HG03439 (cell line): ENCODE results near the gene LRMDA.

Source experiments
- ATAC-seq: cut with Tn5 transposase; IDR thresholded peaks from one replicate; pipeline ENCODE4 v1.9.1; 2021; ENCODE audit warnings: mild to moderate bottlenecking, moderate library complexity; ENCODE audit not compliant: unreplicated experiment

The LRMDA gene

DNA sequence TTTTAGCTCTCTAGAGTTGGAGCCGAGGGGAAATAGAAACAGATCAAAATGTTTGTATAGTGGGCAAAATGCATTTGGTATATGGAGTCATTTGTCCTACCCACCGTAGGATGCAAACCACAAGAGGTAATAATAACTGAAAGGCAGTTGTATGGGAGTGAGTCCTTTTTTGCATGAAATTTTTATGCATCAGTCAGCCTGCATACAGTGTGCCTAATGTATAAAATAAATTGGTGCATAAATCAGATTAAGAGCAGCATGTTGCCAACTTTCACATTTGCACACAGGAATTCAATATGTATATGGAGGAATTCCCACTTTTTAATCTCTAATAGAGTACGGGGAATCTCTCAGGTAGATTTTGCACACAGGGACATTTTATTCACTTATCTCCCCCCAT is 262.8 kb downstream of the LRMDA start:
- ATAC-seq, result no peak

DNA sequence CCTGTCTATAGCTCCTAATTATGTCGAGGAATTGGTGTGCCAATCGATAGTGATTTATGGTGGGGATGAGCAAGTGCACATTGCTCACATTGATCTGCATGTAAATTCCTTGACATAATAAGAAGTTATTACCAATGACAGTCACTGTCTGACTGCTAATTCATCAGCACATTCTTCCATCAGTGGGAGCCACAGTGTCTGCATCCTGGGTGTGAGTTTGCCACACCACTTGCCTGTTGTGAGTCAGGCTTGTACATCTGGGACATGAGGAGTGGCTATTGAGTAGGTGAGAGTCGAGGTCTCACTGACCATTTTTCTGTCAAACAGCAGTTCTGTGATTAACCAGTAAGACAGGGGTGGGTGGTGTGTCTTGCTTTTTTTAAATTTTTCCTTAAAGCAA is 263.4 kb downstream of the LRMDA start:
- no peak for ATAC-seq

DNA sequence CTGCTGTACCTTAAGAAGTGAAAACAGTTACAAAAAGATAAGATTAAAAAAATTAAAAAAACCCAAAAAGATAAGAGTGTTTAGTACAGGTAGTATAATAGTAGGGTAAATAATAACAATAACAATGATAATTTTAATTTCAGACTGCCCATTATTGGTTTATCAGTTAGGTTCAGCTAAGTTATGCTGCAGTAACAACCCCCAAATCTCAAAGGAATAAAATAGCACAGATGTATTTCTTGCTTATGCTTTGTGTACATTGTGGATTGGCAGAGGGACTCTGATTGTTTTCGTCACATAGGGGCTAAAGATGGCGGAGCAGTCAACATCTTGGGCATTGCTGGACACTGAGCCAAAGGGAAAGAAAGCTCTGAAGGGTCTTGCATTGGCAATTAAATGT is 264.6 kb downstream of the LRMDA start:
- ATAC-seq, result no peak

DNA sequence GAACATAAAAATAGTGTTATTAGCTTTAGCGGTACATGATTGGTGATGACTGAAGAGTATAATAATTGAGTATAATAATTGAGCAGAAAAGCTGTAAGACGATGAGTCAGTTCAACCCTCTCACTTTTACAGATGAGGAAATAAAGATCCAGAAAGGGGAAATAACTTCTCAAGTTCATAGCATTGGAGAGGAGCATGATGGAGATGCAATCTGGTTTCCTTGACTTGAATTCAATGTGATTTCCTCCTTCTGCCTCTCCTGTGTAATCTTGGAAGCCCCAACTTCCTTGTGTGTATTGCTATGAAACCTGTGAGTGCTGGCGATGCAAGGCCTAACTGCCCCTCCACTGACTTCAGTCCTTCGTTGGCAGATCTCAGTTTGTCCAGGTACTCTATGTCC is 265.1 kb downstream of the LRMDA start:
- ATAC-seq, result no peak

DNA sequence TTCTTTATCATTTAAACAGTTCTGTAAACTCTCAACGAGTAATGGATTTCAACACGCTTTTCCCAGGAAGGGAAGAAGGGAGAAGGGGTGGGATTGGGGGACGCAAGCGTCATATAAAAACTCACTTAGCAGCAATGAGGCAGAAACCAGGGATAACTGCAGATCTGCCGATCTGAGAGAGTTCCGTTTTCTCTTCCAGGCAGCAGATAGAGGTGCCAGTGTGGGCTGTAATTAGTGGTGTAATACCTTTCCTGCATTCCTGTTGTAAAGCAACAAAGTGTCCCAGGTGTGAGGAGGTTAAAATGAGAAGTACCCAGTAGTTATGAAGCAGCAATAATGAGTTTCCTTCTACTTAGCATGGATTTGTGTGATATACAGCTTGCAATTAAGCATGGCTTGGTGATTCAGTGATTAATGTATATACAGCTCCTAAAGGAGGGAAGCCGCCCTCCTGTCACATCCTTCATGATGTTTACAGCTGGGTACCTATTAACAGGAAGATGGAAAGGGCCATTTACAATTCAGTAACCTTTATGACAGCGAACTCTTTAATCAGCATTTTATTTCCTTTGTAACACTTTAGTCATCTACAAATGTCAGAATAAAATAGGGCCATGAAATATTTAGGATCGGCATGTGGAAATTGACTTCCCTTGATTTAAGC is 271.9 kb downstream of the LRMDA start:
- no peak for ATAC-seq

DNA sequence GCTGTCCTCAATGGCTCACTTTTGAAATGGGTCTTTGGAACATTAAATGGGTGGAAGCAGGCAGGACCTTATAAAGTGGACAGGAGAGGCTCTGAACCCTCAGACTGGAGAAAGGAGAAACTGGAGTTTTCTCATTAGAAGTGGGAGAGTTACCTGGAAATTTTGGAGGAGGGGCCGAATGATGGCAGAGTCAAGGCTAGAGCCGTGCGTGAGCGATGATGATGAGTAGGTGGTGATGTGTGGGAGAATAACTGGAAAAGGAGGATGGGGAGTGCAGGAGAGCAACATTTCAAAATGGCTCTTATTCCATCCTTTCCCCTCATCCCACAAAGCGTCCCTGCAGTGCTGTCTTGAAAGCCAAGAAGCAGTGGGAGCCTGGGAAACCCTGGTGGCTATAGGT is 274.0 kb downstream of the LRMDA start:
- ATAC-seq, result no peak

DNA sequence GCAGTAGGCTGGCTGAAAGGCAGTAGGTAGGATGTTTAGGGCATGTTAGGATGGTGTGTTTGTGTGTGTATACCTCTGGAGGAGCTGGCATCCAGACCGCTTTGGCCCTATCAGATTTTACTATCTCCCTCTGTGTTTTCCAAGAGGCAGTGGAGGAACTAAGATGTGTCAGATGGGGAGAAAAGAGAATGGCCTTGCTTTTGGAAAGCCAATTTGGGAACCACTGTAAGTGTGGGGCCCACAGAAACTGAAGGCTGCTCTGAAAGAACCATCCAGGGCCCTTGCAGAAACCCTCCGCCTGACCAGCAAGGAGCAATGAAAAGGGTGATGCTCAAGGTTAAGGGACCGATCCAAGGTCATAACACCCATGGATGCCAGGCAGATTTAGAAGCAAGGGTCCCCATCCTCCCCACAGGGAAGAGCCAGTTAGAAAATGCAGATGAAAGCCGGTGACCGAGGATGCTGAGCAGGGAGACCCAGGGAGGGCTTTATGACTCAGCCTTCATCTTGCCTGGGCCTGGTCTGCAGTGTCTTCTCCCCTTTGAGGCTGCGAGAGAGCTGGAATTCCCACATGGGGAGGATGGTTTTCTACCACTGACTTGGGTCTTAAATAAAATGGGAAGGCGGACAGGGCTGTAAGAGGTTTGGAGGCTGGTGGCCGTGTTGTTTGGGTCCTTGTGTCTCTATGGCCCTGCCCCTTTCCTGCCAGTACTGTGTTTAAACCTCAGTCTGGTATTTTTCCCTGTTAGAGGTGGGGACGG is 275.8 kb downstream of the LRMDA start:
- ATAC-seq, result no peak

DNA sequence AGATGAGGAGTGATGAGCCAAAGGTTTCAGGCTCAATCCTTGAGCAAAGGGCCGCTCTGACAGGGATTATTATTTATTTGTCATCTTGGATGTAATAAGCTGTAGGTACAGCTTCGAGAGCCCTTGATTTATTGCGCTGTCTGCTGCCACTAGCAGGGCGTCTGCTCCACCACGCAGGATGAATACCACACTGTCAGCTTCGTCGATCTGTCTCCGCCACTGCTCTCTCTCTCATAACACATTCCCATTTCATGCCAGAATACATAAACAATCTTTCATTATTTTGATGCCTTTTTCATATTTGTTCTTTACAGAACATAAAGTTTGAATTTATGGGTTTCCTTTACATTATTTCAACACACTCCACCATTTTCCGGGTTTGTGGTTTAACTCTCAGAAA is 276.6 kb downstream of the LRMDA start:
- no peak for ATAC-seq

DNA sequence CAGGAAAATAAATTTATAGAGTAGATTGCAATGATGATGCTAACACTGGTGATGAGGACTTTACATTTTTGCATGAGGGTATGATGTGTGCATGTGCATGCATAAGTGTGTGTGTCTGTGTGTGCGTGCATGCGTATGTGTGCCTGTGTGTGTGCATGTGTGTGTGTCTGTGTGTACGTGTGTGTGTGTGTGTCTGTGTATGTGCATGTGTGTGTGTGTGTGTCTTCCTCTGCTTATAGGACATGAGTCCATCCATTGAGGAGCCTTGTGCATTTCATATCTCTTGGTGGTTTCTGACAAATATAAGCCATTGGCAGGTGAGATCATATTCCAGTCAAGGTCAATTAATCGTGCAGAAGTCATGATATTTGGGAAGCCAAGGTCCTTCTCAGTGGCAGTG is 277.8 kb downstream of the LRMDA start:
- ATAC-seq, result no peak

DNA sequence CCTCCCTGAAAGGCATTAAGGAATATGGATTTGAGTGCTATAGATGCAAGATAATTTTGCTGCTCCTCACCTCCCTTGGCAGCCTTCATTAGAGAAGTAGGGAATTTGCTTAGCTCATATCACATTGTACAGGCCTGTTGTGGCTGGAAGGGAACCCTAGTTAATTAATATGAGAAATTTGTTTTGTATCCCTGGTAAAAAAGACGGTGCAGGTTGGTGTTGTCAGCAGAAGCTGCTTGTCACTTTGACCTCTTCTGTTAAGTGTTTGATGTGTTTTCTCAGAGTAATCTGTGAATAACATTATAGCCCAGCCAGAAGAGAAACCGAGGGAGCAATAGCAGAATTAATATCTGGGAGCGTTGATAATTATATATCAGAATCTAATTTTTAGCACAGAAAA is 278.4 kb downstream of the LRMDA start:
- no peak for ATAC-seq

DNA sequence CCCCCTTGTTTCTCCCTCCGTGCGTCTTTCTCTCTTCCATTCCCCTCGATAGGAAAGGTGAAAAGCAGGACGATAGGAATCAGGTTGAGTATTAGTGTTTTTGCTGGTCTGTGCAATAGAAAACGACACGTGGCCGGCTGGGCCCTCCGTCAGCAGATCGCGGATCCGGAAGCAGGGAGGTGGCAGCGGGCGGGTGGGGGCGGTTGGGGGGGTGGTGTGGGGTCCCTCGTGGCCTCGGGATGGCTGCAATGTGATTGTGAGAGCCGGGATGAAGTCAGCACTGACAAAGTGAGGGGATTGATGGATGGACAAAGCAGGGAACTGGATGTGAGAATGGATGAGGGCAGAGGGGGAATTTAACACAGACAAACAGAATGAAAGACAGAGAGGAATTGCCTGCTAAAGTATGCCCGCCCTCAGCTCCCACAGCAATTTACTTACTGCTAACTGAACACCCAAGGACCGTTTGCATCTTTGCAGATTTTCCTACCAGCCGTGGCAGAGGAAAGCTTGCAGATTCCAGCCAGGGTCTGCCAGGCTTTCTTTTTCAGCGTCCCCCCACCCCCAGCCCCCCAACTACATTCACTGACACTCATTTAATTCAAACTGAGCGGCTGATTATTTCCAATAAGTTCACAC is 280.9 kb downstream of the LRMDA start:
- ATAC-seq, result no peak

DNA sequence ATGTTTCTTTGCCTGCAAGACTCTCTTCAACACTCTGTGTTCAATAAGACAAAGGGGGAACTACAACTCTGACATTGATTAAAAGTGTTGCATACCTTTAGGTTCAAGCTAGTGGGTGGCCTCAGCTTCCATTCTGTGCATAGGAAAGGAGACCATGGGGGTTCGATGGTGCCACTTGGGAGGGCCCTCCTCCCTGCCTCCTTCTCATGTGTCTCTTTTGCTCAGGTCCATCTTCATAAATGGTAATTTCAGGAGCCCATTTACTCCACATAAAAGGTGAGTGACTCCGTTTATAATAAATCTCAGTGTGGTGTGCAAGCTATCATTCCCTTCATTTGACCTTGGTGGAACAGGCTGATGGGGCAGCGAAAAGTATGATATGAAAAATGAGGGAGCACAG is 285.1 kb downstream of the LRMDA start:
- ATAC-seq, result no peak

DNA sequence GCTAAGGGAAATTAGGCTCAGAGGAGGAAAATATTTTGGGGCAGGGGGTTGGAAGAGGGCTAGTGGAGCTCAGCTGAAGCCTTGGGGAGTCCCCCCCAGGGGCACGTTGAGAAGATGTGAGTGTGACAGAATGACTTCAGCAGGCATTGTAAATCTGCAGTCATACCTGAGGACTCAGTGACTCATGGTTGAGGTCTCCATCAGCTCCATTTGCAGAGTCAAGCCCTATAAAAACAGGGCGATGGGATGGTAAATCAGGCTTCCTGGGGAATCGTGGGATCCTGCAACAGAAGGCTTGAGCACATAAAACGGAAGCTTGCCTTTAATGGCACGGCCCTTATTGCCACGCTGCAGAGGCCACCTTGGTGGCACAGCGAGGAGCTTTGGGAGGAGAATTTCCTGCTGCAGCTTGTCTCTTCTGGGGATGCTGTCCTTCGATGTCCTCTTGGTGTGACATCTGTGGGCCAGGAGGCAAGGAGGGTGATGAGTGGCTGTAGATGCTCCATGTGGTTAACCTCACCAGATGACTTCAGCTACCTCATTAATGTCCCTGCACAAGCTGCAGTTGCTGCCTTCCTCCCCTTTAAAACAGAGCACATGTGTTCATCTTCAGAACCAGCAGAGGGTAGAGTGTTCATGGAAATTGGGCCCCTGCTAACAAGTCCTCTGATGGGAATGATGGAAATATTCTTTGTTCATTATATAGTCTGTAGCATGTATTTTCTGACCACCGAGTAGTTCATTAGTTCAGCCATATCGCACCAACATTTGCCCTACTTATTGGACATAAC is 285.9 kb downstream of the LRMDA start:
- ATAC-seq, result no peak

DNA sequence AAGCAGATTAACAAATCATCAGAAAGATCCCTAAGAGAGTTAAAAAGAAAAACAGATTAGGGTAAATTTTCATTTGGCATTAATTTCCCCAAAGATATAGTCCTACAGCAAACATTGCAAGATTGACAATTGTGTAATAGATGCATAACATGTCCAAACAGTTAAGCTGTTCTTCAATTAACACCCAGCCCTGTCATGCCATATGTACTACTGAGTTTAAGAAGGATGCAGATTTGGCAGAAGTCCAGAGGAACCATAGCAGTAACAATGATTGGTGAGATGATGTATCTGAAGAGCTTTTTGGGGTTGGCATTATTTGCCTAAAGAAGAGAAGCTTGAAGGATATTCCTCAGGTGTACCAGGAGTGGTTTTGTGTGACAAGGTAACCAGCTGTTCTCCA is 287.6 kb downstream of the LRMDA start:
- ATAC-seq, result no peak

DNA sequence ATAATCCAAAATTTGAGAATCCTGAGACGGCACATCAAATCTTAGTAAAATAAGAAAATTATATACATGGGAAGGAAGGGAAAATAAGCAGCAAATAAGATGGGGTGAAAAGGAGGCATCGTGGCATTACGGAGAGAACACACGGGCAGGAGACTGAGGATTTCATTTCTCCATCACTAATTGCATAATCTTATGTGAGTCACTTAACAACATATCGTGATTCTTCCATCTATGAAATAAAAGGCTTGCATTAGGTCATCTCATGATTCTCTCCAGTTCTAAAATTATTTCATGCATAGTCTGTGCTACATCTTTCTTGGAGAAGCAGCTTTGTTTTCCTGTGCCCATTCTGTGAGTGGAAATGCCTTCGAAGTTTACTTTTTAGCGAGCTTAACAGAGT is 288.7 kb downstream of the LRMDA start:
- ATAC-seq, result no peak

DNA sequence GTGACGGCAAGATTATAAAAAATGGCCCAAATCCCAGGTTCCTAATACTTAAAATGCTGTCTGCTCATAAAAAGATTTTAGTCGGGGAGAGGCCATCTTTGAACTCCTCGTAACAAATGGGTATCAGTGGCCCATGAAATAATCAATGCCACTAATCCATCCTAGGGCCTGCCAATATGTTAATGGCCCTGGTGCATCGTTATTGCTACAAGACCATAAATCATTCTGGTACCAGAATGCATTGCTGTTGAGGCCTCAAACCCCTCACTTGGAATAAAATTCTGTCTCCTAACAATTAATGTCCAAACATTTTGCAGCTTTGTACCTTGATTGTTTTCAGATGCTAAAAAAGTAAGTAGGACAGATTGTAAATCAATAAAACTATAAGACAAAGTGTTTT is 290.6 kb downstream of the LRMDA start:
- ATAC-seq, result no peak

DNA sequence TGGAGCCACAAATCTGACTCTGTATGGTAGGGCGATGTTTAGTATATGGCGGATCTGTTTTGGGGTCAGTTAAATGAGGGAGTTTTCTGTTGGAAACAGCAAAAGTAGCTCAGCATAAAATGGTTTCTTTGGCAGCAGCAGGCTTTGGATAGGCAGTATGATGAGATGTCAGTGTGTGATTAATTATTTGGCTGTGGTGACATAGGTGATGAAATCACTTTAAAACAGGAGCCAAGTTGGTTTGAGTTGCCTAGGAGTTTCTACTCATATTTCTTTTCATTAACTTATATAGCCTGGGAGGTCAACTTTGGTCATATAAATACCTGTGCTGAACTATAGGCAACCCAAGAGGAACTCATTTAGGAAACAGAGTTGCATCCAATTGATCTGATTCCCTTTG is 291.2 kb downstream of the LRMDA start:
- ATAC-seq, result no peak

DNA sequence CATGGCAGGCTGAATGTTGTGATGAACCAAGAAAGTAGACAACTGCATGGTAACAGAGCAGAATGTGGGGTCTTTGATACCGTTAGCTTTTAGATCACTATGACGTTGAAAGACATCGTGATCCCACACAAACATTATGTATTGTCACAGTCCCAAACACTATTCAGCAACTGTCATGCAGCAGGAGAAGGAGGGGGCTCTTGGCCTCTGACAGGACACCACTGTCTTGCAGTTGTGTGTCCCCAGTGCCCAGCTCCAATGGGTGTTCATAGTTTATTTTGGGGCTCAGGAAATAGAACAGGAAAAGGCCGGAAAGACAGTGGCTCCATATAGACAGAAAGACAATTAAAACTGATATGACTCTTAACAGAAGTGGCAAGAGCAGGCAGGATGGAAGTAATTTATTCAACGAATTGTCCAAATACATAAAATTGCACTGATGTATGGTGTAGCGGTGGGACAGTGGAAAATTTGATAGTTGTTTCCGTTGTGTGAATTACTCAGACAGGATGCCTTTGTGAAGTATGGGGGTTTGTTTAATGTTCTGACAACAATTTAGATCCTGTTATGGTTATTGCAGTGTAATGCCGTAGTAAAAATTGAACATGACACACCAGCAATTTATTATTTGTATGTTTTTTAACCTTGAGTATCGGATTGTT is 292.0 kb downstream of the LRMDA start:
- no peak for ATAC-seq

DNA sequence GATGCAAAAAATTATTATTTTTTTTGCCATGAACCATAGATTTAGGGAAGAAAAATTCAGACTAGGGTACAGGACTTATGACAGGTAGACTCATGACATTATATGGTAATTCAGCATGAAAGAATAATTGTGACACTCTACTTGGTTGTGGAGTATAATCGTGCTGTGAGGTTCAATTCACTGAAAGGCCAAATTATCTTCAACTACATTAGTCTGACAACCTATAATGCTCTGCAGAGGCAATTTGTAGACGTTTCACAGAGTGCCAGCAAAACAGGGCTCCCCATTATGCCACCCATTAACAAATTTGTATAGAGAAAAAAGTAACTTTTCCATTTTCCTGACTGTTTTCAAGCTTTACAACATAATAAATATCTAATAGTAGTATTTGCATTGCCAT is 292.6 kb downstream of the LRMDA start:
- no peak for ATAC-seq

DNA sequence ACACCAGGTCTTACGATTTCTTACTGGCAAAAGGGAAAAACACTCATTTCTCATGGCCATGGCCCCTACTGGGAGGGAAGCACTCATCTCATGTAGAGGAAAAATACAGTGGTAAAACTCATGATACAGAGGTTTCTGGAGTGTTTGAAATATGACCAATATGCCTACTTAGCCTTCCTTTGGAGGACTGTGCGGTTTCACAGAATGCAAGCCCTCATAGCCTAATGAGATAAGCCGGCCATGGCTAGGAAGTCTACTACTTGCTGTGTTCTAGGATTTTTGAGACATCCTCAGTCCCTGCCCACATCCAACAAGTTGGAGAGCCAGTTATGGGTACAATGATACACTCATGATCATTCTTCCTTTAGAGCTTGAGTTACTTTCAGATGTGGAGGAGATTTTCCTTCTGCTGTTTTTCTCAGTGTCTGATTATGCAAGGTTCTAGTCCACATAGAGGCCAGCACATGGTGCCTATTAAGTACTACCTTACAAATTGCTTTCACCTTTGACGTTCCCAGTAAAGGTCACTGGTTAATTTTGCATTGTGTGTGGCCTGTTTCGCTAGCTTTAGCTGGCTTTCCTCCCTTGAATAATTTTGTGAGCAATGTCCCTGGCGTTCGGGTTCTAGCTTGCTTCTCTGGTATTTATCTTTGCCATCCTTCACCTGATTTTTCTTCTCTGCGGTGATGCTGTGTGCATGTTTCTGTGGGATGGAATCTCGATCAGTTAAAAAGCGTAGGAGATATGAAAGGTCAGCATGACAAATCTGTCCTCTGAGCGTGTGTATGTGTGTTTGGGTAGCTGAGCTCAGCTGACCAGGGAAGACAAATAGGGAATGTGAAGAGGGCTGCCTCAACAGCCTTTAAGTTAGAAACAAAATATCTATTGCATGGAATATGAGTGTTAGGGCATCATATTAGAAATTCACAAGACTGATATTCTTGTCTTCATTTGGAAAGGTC is 295.4 kb downstream of the LRMDA start:
- ATAC-seq, result no peak
